Fibroblast of peridontal ligament (primary cell): ENCODE data around the gene KCND3.

Source experiments
- DNase-seq: peaks from one replicate; pipeline ENCODE4 v3.0.0-alpha.2; 2010; ENCODE audit errors: extremely low read depth

The KCND3 gene

DNA sequence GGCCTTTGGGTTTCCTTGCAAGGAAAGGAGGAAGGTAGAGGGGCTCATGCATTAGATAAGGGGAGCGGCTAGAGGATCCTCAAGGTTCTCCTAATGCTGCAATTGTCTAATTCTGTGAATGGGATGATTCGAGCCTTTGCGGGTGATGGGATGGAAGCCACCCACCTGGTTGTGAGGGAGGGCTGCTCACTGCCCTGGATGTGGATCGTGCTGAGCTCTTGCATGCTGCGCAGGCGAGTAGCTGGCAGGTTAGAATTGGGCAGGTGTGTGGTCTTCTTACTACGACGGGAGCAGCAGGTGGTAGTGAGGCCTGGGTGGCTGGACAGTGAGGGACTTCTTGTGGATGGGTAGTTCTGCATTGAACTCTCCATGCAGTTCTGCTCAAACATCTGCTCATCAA lies 212.6 kb downstream of the KCND3 start:
- no peak for DNase-seq

DNA sequence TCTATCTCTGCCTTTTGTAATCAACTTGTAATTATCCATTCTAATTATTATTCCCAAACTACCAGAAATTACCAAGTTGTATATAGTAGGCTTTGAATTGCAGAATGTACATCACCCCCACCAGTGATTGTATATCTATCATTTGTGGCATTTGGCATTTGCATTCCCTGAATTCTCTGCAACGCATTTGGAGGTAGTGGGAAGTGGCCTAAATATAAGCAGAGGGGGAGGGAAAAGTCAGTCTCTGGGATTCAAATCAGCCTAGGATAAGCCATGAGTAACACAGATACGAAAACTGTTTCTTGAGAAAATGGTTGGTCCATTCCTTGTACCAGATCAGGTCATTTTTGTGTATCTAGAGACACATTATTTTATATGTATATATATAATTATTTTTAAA lies 213.1 kb downstream of the KCND3 start:
- peak; percentile 46 for DNase-seq

DNA sequence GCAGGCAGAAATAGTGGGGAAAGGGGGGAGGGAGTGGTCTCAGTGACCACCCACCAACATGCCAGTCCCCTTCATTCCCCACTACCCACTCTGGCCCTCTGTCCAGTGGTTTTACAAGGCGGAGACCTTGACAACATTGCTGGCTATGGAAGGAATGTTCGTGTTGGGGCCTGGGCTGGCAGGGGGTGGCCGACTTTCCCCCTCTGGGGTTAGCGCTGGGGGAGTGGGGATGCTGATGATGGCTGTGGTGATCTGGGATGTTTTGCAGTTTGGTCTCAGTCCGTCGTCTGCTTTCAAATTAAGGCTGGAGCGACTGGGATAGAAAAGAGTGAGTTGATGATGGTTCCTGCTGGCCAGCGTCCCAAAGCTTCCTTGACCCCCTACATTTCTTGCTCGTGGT lies 213.5 kb downstream of the KCND3 start:
- no peak for DNase-seq

DNA sequence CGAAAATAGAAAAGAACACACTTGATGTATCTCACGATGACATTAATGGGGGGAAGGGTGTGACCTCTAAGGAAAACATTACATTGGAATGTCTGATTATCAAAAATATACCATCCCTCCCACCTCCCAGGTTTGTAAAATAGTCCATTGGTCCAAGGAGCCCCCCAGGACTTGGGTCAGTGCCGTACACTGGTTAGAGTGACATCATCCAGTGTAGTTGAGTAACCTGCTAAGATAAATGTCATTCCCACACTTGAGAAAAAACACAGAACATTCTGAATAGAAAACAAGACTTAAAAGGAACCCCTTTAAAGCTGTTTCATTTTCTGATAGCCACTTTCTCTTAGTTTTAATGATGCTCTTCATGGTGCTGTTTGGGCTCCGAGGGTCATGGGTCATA lies 218.6 kb downstream of the KCND3 start:
- no peak for DNase-seq

DNA sequence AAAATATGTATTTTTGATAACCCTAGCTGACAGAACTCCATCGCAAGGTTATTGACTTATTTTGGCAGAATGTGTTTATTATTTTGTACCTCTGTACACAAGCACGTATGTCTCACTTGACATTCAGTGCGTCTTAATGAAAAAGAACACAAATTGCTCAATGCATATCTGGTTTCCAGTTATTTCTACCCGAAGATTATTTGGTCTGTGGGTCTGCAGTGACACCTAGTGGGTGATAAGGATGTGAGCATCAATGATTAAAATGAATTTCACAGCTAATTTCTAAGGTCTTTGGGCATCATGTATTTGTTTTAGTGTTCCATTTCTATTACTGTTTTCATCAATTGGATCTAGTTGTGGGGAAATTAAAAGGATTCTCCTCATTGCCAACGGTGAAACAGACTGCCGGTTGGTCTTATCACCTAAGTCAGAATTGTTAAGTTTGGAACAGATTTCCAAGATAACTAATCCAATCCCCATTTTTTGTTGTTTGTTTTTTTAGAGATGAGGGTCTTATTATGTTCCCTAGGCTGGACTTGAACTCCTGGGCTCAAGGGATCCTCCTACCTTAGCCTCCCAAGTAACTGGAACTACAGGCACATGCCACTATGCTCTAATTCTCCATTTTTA lies 219.8 kb downstream of the KCND3 start:
- peak; percentile 88 for DNase-seq

DNA sequence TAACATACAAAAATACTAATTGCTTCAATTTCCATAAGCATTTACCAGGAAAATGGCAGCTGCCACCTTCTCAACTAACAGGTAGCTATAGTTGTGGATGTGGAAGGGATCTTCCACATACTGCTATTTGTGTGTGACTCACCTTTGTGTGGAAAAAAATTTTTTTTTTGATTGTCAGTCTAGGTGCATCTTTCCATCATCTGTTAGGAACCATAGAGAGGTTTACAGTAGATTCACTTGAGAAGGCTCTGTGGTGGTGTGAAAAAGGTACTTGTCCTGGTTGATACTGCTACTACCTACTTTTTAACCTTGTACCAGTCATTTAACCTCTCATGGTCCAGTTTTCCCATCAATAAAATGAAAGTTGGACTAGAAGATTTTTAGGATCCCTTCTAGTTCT lies 220.8 kb downstream of the KCND3 start:
- no peak for DNase-seq

DNA sequence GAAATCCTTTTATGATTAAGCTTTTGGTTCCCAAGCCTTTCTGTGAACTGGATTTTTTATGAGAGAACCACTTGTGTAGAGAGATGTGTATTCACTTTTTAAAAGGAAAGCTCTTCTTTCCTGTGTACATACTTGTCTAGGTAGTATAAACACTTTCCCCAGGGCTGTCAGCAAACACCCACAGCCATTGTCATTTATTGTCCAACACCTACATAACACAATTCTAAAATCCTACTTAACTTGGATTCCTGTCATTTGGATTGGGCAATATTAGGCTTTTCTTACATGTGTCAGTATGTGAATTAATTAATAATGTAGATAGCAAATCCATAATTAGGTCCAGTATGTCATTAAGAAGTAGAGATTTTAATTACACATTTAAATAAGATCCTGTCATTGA lies 221.4 kb downstream of the KCND3 start:
- no peak for DNase-seq

DNA sequence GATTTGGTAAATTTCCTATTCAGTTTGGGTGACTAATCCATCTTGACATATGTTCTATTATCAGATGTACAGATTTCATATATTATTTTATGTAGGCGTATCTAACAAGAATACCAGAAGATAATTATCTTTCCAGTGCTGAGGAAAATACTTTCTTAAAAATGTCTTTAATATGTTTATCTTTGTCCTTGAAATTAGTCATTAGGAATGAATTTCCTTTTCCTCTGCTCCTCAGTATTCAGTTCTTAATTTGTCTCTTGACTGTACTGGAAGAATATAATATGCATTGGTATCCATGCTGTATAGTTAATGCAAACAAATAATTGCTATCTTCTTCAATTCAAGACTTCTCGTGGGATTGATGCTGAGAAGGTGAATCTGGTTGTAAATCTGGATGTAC lies 227.1 kb downstream of the KCND3 start:
- no peak for DNase-seq

DNA sequence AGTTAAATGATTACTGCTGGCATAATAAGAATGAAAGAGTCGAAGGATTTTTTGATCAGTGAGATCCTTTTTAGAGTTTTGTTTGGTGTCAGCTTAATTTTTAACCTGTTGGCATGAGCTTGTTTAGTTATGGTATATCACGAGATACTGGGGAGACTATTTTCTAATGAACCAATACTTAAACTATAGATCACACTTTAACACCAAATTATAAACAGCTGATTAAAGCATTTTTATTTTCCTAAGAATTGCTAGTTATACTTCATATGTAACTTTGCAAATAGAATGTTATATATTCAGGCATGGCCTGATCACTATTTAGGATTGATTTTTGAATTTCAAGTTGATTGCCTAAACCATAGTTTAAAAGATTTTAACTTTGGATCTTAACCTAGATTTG lies 227.8 kb downstream of the KCND3 start:
- DNase-seq: no peak

DNA sequence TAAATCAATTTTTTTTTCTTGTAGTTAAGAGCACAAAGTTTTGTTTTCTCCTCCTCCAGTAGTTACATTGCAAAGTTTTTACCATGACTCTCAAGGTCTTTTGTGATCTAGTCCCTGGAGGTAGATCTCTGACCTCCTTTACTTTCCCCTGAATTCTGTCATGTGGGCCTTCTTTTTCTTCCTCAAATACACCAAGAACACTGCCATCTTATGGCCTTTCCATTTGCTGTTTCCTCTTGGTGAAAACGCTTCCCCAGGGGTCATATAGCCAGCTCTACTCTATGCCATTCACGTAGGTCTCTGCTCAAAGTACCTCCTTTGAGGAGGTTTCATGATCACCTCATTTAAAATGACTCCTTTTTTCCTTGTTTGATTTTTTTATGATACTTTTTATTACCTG lies 231.1 kb downstream of the KCND3 start:
- DNase-seq: no peak

DNA sequence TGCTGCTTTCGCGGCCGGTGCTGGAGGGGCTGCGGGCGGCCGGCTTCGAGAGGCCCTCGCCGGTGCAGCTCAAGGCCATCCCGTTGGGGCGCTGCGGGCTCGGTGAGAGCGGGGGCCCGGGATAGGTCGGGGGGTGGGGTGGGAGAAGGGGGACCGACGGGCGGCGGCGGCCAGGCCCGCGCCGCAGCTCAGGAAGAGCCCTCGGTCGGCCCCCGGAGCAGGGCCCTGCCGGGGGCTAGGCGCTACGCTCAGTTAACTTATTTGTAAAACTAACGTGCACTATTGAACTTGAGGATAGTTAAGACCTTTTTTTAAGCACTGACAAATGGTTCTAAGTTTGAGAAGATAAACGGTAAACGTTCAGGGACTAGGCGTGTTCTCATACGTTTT lies 233.3 kb downstream of the KCND3 start:
- no peak for DNase-seq

DNA sequence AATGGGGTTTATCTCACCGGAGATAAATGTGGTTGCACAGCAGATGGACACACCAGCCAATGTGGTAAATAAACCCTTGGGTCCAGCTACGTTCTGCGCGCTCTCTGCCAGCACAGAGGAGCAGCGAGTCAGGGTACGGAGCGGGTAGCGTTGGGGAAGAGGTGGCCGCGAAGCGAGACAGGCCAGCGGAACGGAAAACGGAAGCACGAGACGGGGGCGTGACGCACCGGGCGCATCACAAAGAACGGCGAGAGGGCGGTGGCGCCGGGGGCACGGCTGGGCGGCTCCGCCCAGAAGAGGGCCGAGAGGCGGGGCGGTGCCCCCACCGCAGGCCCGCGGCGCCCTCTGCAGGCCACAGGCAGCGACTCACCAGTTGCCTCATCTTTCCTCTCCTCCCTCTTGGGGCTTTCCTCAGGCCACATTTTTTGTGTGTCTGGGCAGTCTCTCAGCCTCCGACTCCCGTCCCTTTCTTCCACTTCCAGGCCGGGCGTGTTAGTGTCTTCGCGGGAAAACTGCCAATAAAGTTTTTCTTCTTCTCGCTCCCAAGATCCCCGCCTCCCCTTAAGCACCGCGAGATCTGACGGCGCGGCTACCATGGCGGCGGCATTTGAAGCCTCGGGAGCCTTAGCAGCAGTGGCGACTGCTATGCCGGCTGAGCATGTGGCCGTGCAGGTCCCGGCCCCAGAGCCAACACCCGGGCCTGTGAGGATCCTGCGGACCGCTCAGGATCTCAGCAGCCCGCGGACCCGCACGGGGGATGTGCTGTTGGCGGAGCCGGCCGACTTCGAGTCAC lies 233.9 kb downstream of the KCND3 start, which contains the start of gene DDX20:
Gene DDX20, plus strand, starts transcription at position 571 of the 793 bp plus-strand sequence. Its CDS starts 24 bp downstream, at position 595.
- peak; percentile 99 for DNase-seq

DNA sequence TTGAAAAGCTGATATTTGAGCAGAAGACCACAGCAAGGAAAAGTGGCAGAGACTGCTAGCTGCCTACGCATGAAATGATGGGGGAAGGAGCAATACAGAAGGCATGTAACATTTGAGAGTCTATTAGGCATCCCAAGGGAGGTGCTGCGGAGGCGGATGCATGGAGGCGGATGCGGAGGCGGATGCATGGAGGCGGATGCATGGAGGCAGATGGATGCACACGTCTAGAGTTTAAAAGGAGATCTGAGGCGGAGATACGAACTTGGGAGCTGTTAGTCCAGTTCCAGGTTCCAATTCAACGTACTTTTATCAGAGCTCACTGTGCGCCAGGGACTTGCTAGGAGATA lies 234.5 kb downstream of the KCND3 start:
- peak; percentile 80 for DNase-seq

DNA sequence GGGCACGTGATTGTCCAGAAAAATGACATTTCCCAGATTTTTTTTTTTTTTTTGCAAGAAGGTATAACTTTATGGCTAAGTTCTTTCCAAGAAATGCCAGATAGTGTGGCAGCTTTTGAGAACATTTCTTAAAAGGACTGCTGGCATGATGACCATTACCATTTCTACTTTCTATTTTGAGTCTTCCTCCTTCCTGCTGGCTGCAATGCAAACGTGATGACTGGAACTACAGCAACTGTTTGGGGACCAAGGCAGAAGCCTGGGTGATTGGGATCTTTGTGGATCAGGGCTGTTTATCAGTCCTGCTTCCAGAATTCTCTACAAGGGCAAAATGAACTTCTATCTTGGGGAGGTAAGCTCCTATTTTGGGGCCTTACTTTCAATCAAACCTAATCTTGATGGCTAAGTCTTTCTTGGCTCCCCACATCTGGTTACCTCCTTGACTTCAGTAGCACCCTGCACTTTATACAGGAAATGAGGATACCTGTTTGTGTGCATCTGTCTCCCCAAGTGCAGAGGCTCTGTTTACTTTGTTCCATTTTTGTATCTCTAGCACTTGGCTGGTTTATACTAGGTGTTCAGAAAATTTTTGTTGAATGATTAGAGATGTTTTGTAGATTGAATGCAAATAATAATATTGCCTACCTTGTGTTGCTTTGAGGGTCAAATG lies 237.4 kb downstream of the KCND3 start:
- no peak for DNase-seq

DNA sequence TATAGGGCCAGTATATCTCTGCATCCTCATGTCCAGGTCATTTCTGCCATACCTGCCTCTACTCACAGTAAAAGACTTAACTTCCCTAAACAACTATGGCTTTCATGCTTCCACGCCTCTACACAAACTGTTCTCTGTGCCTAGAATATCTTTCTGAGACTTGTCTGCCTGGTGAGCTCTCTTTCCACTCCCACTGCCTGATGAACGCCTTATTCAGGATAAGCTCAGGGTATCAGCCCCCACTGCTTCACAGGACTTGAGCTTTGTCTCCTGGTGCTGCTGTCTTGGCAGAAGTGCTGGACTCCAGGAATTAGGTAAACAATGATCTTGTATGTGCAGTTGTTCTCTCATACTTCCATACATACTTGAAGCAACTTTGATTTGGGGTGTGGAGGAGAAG lies 238.6 kb downstream of the KCND3 start:
- DNase-seq: no peak

DNA sequence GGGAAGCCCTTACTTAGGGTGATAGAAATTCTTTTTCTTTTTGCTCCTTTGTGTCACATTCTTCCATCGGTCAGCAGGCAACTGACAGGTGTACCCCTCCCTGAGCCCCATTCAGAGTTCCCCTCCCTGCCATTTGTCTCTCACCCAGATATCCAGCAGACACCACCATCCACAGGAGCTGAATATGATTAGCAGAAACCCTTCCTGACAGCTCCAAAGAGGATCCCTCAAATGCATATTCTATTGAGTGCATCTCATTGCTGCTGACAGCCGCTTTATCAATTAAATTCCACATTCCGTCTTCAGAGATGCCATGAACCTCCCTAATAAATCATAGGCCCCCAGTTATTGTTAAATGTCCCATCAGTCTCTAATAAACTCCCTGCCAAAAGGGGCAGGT lies 239.8 kb downstream of the KCND3 start:
- DNase-seq: no peak

DNA sequence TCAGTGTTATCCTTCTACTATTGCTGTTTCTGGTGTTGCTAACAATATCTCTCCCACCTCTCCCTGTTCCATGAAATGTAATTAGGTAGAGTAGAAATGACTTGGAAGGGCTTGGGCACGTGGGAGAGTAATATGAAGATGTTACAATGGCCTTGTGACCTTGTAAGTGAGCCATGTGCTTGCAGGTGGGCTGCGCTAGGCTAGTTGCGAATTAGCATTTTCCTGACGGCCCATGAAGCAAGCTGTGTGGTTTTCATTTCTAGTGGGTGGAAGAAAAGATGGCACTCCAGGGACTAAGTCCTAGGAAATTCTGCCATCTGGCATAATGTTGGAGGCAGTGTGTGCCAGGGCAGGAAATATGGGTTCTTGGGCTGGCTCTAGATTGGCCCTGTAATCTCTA lies 241.5 kb downstream of the KCND3 start:
- DNase-seq: no peak

DNA sequence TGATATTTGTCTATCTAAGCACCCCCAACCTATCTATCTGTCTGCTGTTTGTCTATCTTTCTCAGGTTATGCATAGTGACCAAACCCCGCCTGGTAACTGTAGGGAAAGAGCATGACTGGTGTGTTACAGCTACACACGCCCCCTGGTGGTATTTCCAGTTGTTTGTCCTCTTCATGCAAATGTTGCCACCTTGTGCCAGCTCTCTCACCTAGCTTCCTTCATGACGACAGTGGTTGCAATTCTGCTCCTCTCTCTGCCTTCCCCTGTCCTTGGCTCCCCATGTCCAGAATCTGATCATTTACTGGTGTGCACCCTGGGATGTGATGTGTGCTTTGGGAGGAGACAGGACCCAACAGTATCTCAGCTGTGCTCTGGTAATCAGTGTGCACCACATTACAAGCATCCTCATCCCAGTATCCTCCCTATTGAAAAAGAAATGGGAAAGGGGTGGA lies 242.2 kb downstream of the KCND3 start:
- DNase-seq: peak; percentile 76

DNA sequence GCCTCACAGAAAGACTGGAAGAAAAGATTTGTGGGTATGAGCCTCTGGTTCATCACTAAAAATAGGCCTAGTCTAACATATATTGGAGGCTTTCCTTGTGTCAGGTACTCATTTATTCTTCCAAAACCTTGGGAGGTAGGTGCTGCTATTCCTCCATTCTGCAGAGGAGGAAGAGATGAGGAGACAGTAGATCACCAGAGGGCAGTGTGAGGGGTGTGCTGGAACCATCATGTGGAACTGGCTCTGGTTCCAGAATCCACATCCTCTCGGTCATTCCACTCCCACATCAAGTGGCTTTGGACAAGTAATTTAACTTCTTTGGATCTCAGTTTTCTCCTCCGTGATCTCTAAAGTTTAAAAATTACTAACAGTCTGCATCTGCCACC lies 242.9 kb downstream of the KCND3 start:
- no peak for DNase-seq

DNA sequence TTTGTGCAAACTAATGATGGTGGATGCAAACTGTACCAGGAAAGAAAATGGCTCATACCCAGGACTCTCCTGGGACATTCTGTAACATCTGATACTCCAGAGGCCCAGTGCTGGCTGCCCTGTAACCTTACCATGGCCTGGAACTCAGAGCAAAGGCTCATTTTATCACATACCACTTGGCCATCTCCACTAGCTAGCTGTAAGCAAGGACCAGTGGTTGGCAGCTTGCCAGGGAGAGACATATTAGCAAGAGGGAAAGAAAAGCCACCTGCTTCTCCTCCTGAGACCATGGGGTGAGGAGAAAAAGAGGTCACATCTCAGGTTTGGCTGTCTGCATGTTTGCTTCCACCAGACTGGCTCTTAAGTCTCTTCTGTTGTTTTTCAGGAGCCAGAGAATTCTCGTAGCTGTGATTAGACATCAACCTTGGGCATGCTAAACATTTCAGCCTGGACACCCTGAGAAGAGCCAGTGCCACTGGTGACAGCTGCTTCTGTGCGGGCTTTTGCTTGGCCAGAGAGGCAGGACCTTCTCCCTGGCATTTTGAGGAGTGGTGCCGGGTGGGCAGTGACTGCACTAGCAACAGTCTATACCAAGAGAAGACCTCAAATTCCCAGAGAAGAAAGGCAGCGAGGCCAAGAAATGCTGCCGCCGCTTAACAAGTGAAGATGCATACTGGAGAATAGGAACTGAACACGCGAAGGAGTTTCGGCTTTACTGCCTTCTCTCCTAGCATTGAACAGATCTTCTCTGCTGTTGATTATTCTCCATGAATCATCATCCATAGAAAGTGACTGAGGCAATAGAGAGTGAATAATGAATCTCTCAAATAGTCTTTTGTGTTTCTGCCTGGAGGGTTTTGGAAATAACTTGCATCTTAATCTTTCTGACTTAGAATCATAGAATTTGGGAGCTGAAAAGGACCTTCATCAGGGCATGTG lies 243.5 kb downstream of the KCND3 start:
- DNase-seq: peak; percentile 61

DNA sequence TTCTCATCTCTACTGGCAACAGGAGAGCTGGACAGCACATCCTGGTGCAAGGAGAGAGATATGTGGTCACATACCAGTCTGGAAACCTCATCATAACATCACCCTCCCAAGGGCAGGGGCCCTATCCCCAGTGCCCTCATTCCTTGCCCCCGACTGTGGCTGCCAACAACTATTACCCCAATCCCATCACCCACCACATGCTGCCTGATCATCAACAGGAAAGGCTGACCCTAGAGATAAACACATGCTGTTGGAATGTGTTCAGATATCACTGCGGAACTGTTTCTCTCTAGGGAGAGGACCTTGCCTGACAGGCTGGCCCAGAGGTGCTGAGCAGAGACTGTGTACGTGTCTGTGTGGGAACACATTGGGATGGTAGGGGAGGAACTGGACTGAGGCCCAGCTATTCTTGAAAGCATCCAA lies 245.8 kb downstream of the KCND3 start:
- DNase-seq: peak; percentile 71
